HCT116 (cell line): ENCODE data around the gene HOXD3. TPM values are rescaled to one million over a fixed set of nuclear protein-coding genes. Genes with fewer than 3 reads are reported as not detected.

Source experiments
- ATAC-seq: fragments of 200-7000 bp; cut with Tn5 transposase; 2 replicates; pipeline ENCODE4 v1.9.1; 2020; ENCODE audit warnings: mild to moderate bottlenecking, moderate library complexity
- BruUV-seq: library from RNA; stranded (reverse); fragments of 400-500 nt; replicated peaks from 2 replicates; lab custom pipeline; 2021; lab: Mats Ljungman, UMichigan
- CTCF ChIA-PET: fragments of 300-600 bp; sonication (Branson Sonifier 250); formaldehyde crosslinking; loops from one replicate; lab custom pipeline; 2021; ENCODE audit warnings: antibody characterized with exemption; lab: Charles Lee
- POLR2A ChIA-PET: fragments of 300-600, 350-600 bp; sonication (Branson Sonifier 250); formaldehyde crosslinking; loops from one replicate; lab custom pipeline; 2021; ENCODE audit warnings: antibody characterized with exemption; lab: Charles Lee
- RAD21 ChIA-PET, 2 experiments: fragments of 300-600 bp; sonication (Branson Sonifier 250); formaldehyde crosslinking; loops; one replicate each; lab custom pipeline; 2023; ENCODE audit warnings: low total read pairs in 2 of 2; ENCODE audit not compliant: uncharacterized antibody in 2 of 2, unreplicated experiment in 2 of 2, low non-redundant PET in 1 of 2; lab: Charles Lee
- DNase-seq: peaks from one replicate; pipeline ENCODE4 v3.0.0-alpha.2; 2010; ENCODE audit warnings: low read depth, low spot score
- H2AFZ ChIP-seq: fragments of 200-600 bp; shearing (Covaris generic), sonication (generic); 2 replicates; pipeline ENCODE4 v1.6.1; 2017; ENCODE audit warnings: low read depth, mixed run types, mixed read lengths, antibody characterized with exemption, low read length; ENCODE audit not compliant: poor library complexity, severe bottlenecking
- H3K27ac ChIP-seq: 2 replicates; pipeline ENCODE4 v1.5.1; 2012; ENCODE audit warnings: low read depth, low read length
- H3K27me3 ChIP-seq: fragments of 200-600 bp; sonication (generic); 2 replicates; pipeline ENCODE4 v1.6.1; 2016; ENCODE audit warnings: mixed run types, low read length, mixed read lengths; ENCODE audit not compliant: insufficient read depth
- H3K36me3 ChIP-seq, 2 experiments: fragments of 200-500 bp in 1 of 2; fragments of 200-600 bp in 1 of 2; sonication (Bioruptor generic) in 1 of 2; sonication (generic) in 1 of 2; 2 replicates each; pipeline versions ENCODE4 v1.5.1 to v1.6.1; 2014 to 2016; ENCODE audit warnings: low read length in 2 of 2, inconsistent platforms in 1 of 2, mixed read lengths in 1 of 2, mixed run types in 1 of 2; ENCODE audit not compliant: insufficient read depth in 2 of 2, control insufficient read depth in 1 of 2
- H3K4me1 ChIP-seq, 2 experiments: fragments of 200-600 bp in 1 of 2; sonication (generic) in 1 of 2; 2 replicates each; pipeline versions ENCODE4 v1.5.1 to v1.6.1; 2012 to 2017; ENCODE audit warnings: low read length in 2 of 2, inconsistent platforms in 1 of 2, mild to moderate bottlenecking in 1 of 2, mixed read lengths in 1 of 2, mixed run types in 1 of 2, moderate library complexity in 1 of 2; ENCODE audit not compliant: insufficient read depth in 2 of 2, control insufficient read depth in 1 of 2
- H3K4me2 ChIP-seq: fragments of 200-600 bp; sonication (generic); 2 replicates; pipeline ENCODE4 v1.6.1; 2017; ENCODE audit warnings: mixed run types, low read length, mixed read lengths
- H3K4me3 ChIP-seq, 2 experiments: fragments of 200-600 bp in 1 of 2; sonication (generic) in 1 of 2; replicated peaks in 1 of 2; 2 replicates each; pipeline ENCODE4 v1.5.1; 2011 to 2016; ENCODE audit warnings: low read length in 2 of 2, control low read depth in 1 of 2, low read depth in 1 of 2, mild to moderate bottlenecking in 1 of 2, mixed read lengths in 1 of 2, mixed run types in 1 of 2
- H3K79me2 ChIP-seq: fragments of 200-600 bp; sonication (generic); 2 replicates; pipeline ENCODE4 v1.6.1; 2017; ENCODE audit warnings: mild to moderate bottlenecking, mixed run types, low read length, moderate library complexity, mixed read lengths; ENCODE audit not compliant: insufficient read depth
- H3K9ac ChIP-seq: fragments of 200-600 bp; sonication (generic); 2 replicates; pipeline ENCODE4 v1.6.1; 2016; ENCODE audit warnings: low read length, mixed read lengths
- H3K9me2 ChIP-seq: fragments of 200-600 bp; sonication (generic), shearing (Covaris generic); 2 replicates; pipeline ENCODE4 v1.6.1; 2017; ENCODE audit warnings: mixed run types, mild to moderate bottlenecking, moderate library complexity; ENCODE audit not compliant: insufficient read depth
- H3K9me3 ChIP-seq, 2 experiments: fragments of 200-500 bp in 1 of 2; fragments of 200-600 bp in 1 of 2; sonication (Bioruptor generic) in 1 of 2; sonication (generic) in 1 of 2; 2 replicates each; pipeline ENCODE4 v1.6.1; 2014 to 2017; ENCODE audit warnings: low read length in 2 of 2, mixed read lengths in 2 of 2, inconsistent platforms in 1 of 2, low read depth in 1 of 2, mild to moderate bottlenecking in 1 of 2, mixed run types in 1 of 2, moderate library complexity in 1 of 2; ENCODE audit not compliant: control insufficient read depth in 1 of 2, insufficient read depth in 1 of 2
- H4K20me1 ChIP-seq: fragments of 200-600 bp; sonication (generic), shearing (Covaris generic); 2 replicates; pipeline ENCODE4 v1.6.1; 2017; ENCODE audit warnings: mixed run types, mild to moderate bottlenecking, moderate library complexity; ENCODE audit not compliant: insufficient read depth
- ATF3 ChIP-seq: IDR thresholded peaks from 2 replicates; pipeline ENCODE4 v1.6.1; 2012
- CBX3 ChIP-seq: IDR thresholded peaks from 2 replicates; pipeline ENCODE4 v1.6.1; 2012; ENCODE audit warnings: low read depth
- CTCF ChIP-seq, 3 experiments: fragments of 200-600 bp in 1 of 3; sonication (generic) in 1 of 3; IDR thresholded peaks in 2 of 3; conservative IDR thresholded peaks in 1 of 3; 2 replicates each; pipeline ENCODE4 v1.5.1; 2012 to 2017; ENCODE audit warnings: low read depth in 2 of 3, low read length in 2 of 3, antibody characterized with exemption in 1 of 3, borderline replicate concordance in 1 of 3, control low read depth in 1 of 3, mild to moderate bottlenecking in 1 of 3, mixed read lengths in 1 of 3, mixed run types in 1 of 3, moderate library complexity in 1 of 3; ENCODE audit not compliant: insufficient read depth in 1 of 3
- EGR1 ChIP-seq: IDR thresholded peaks from 2 replicates; pipeline ENCODE4 v1.6.1; 2012; ENCODE audit warnings: low read depth
- ELF1 ChIP-seq: IDR thresholded peaks from 2 replicates; pipeline ENCODE4 v1.6.1; 2012; ENCODE audit warnings: low read depth, borderline replicate concordance
- EZH2 ChIP-seq: fragments of 200-600 bp; sonication (generic); IDR thresholded peaks from 2 replicates; pipeline ENCODE4 v1.6.1; 2017; ENCODE audit warnings: antibody characterized with exemption, mixed run types
- EZH2phosphoT487 ChIP-seq: fragments of 200-600 bp; IDR thresholded peaks from 2 replicates; pipeline ENCODE4 v1.6.1; 2018; ENCODE audit warnings: antibody characterized with exemption, borderline replicate concordance
- FOSL1 ChIP-seq: IDR thresholded peaks from 2 replicates; pipeline ENCODE4 v1.6.1; 2012; ENCODE audit warnings: low read depth
- MAX ChIP-seq: IDR thresholded peaks from 2 replicates; pipeline ENCODE4 v1.6.1; 2012
- SP1 ChIP-seq: IDR thresholded peaks from 2 replicates; pipeline ENCODE4 v1.6.1; 2012; ENCODE audit warnings: low read depth
- SRF ChIP-seq: IDR thresholded peaks from 2 replicates; pipeline ENCODE4 v1.6.1; 2012; ENCODE audit warnings: low read depth
- TCF7L2 ChIP-seq: IDR thresholded peaks from 2 replicates; pipeline ENCODE4 v1.7.0; 2011; ENCODE audit warnings: borderline replicate concordance, inconsistent platforms; ENCODE audit not compliant: insufficient read depth, insufficient read length; ENCODE audit errors: extremely low read depth
- YY1 ChIP-seq: IDR thresholded peaks from 2 replicates; pipeline ENCODE4 v1.6.1; 2011; ENCODE audit warnings: low read length, low read depth, moderate library complexity, mild to moderate bottlenecking; ENCODE audit not compliant: insufficient replicate concordance; ENCODE audit errors: extremely low read depth
- ZFX ChIP-seq: fragments of 450-650 bp; IDR thresholded peaks from 2 replicates; pipeline ENCODE4 v1.6.1; 2017
- ZNF274 ChIP-seq: fragments of 200-500 bp; sonication (Bioruptor generic); IDR thresholded peaks from 2 replicates; pipeline ENCODE4 v1.6.1; 2014; ENCODE audit warnings: mild to moderate bottlenecking, low read depth, low read length, inconsistent platforms
- intact Hi-C: fragments of 100-400 bp; cut with micrococcal nuclease; formaldehyde crosslinking; loops from 2 replicates; pipeline ENCODE4 v1.10.0; 2022
- total RNA-seq: library from RNA; stranded (reverse); gene quantifications from one replicate; pipeline ENCODE4 v1.2.1, GENCODE V29; 2021; ENCODE audit not compliant: unreplicated experiment
- TF ChIP-seq, protein P1 (sequence below): IDR thresholded peaks from 2 replicates; pipeline ENCODE4 v1.6.1; 2012; ENCODE audit warnings: low read depth

The HOXD3 gene
- total RNA-seq, 1 experiment from 2014 or later = 1.4 TPM

DNA sequence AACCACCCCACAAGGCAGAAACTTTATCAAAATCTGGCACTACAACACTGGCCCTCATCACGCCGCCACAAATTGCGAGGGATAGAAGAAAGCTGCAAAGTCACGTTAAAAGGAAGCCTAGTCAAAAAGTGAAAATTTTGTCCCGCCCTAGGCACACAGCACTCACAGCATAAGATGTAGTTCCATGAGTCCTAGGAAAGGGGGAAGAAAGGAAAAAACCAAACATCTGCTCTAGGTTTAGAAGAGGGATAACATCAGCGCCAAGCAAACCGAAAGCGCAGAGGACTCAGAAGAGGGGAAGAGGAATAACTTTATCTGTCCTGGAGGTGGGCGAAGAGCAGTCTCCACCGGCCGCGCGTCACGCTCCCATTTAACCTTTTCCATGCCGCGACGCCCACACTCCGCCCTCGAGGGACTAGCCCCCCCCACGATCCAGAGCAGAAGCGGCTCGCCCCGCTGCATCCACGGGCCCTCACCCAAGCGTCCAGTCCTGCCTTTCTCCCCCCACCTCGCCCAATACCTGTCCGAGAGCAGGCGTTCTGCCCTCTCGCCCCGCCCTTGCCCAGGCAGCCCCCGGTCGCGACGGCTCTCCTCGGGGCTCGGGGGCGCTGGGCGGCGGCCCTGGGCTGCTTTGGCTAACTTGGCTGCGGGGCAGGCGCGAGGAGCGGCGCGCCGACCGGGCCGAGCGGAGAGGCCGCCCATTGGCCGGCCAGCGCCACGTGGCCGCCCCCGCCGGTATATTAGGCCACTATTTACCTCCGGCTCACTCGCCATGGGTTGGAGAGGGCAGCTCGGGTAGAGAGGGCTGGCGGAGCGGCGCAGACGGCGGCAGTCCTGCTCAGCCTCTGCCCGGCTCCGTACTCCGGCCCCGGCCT lies 31.0 kb downstream of the HOXD3 start, which contains the start of gene HOXD1:
Gene HOXD1, plus strand, starts transcription at position 770 of the 875 bp plus-strand sequence. CDS start 134 bp downstream, outside the sequence.
- ATAC-seq = peak; percentile 74
- H3K79me2 ChIP-seq = no peaks in the 10 kb centered on the region
- H3K9me2 ChIP-seq = no peaks in the 10 kb centered on the region
- H3K27ac ChIP-seq = no peak within 1 kb of the TSS; the same call in 1 of the 2 replicates
- H3K9me3 ChIP-seq = no peaks in the 10 kb centered on the region
- H3K4me3 ChIP-seq = peak within 1 kb of the TSS; percentile 20 to 44; a peak in 3 of 4 replicates
- RAD21 ChIA-PET = no interaction called here
- no peaks in the 10 kb centered on the region for H3K27me3 ChIP-seq
- CTCF ChIA-PET = no interaction called here
- peaks cover 0 to 6% of the 10 kb centered on the region in 2 experiments; a peak in 1 of 4 replicates for H3K4me1 ChIP-seq
- BruUV-seq = no TSS peak
- no peak for TF ChIP-seq EZH2
- TF ChIP-seq SRF = no peak
- no peak for TF ChIP-seq SP1
- no peak for TF ChIP-seq EGR1
- TF ChIP-seq, protein P1, sequence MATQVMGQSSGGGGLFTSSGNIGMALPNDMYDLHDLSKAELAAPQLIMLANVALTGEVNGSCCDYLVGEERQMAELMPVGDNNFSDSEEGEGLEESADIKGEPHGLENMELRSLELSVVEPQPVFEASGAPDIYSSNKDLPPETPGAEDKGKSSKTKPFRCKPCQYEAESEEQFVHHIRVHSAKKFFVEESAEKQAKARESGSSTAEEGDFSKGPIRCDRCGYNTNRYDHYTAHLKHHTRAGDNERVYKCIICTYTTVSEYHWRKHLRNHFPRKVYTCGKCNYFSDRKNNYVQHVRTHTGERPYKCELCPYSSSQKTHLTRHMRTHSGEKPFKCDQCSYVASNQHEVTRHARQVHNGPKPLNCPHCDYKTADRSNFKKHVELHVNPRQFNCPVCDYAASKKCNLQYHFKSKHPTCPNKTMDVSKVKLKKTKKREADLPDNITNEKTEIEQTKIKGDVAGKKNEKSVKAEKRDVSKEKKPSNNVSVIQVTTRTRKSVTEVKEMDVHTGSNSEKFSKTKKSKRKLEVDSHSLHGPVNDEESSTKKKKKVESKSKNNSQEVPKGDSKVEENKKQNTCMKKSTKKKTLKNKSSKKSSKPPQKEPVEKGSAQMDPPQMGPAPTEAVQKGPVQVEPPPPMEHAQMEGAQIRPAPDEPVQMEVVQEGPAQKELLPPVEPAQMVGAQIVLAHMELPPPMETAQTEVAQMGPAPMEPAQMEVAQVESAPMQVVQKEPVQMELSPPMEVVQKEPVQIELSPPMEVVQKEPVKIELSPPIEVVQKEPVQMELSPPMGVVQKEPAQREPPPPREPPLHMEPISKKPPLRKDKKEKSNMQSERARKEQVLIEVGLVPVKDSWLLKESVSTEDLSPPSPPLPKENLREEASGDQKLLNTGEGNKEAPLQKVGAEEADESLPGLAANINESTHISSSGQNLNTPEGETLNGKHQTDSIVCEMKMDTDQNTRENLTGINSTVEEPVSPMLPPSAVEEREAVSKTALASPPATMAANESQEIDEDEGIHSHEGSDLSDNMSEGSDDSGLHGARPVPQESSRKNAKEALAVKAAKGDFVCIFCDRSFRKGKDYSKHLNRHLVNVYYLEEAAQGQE = no peak
- TF ChIP-seq MAX = no peak
- no peak for TF ChIP-seq ZNF274
- TF ChIP-seq CBX3 = no peak
- no peak for TF ChIP-seq ELF1
- TF ChIP-seq EZH2phosphoT487 = no peak
- no peak for TF ChIP-seq FOSL1
- no peak for TF ChIP-seq ZFX
- no peak for TF ChIP-seq CTCF (IDR thresholded peaks at IDR 0.05 in 2 of 3, conservative IDR thresholded peaks at IDR 0.05 in 1 of 3; ENCODE audit: borderline replicate concordance in 1 of 3, insufficient read depth in 1 of 3, low read depth in 2 of 3, low read length in 2 of 3)
- no peak for TF ChIP-seq ATF3
- no peak for TF ChIP-seq YY1
- TF ChIP-seq TCF7L2 = no peak
- POLR2A ChIA-PET = no interaction called here
- H4K20me1 ChIP-seq = no peaks in the 10 kb centered on the region
- intact Hi-C loops = no loop called here
- H3K36me3 ChIP-seq = no peaks in the 10 kb centered on the region
- H3K4me2 ChIP-seq = peak within 1 kb of the TSS; percentile 57
- DNase-seq = no peak
- no peak within 1 kb of the TSS for H3K9ac ChIP-seq
- H2AFZ ChIP-seq = no peak within 1 kb of the TSS
